Stimulated activated CD8-positive, alpha-beta memory T cell treated with anti-CD3 and anti-CD28 coated beads, Interleukin-15, amount 100 ng/mL, for 48 hours (primary cell): ENCODE data around the gene FTO.

Source experiments
- DNase-seq, 2 donors: peaks; one replicate each; pipeline ENCODE4 v3.0.0-alpha.2; 2020; ENCODE audit warnings: low read depth in 2 of 2

Gene FTO

DNA sequence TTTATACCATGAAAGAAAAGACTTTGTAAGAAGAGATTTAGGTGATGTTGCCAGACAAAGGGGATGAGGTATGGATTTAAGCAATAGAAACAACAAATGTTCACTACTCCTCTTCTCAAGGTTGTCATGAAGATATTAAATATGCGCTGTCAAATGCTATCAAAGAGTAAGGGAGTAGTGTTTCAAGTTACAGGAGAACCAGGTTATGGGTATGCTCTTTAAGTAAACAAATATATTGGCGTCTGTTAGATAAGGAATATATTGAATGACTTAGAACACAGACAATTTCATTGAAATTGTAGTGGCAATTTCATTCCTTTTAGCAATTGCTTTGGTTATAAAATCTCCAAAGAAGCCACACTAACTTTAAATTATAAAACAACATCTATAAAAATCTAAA lies 229.0 kb downstream of the FTO start:
- no peak for DNase-seq

DNA sequence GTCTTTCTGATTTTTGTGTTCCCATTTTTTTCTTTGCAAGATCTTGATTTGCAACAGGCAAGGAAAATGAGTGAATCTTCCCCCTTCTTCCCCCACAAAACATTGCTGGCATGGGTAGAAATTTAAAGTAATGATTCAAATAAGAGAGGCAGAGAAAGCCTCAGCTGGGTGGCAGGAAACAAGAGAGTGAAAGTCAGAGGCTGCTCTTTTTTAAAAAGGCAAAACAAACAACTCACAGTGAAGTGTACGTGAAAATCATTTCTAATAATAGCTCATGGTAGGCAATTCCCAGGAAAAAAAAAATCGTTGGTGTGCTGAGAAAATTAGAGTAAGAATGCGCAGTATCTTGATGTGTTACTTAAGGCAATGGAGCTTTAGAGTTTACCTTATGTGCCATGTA lies 229.5 kb downstream of the FTO start:
- no peak for DNase-seq

DNA sequence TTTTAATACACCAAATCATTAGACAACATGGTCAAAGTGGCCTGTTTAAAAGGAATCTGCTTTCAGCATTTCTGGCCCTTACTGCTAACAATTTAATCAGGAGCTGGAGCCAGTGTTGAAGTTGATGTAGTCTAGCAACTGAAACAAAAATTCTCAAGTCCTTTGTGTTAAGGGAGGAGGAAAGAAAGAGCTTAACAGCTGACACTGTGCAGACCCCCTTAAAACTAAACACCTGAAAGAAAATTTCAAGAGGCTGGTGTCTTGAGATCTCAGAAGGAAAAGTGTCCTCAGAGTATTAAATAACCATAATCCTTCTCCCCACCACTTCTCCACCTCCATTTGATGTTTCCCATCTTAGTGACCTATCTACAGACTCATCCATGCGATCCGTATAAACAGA lies 232.1 kb downstream of the FTO start:
- no peak for DNase-seq

DNA sequence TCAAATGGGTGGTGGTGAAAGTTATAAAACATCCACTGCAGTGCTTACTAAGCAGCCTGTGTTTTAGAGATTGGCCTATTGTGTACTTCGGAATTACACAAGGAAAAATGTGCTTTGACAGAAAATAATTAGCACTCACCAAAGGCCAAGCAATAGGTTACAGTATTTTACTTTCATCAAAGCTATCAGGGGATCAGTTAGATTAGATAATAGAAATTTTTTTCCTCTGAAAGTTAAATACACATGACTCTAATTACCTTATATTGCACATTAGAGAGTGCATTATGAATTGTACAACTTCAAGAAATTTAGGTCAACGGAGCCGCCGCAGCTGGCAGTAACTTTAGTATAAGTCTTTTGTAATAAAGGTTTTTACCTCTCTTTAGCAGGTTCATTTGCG lies 232.6 kb downstream of the FTO start:
- DNase-seq: no peak

DNA sequence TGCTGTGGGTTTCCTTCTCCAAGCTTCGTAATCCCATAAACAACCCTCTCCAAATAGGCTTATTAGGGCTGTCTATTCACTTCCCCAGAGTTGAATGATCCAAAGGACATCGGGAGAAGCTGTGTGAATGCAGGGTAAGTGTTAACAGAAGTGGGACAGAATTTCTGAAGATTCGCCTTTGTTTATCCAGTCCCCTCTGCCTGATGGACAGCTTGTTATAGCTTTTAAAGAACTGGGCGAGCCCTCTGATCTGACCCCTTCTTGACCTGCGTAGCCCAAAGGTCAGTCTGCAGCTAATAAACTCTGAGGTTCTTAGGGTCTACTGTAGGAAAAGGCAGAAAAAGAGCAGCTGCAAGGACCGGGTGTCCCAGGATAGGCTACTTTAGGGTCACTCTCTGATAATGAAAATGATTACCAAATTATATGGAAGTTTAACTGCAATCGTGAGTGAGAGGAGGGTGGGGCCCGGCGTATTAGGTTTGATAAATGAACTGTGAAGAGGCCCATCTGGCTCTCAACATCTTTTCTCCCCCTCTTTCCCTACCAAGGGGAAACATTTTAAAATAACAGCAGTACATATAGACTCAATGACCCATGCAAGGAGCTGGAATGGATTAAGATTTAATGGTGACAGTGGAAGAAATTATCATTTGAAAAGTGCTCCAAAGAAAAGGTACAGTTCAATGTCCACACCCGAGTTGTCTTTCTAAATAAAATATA lies 233.4 kb downstream of the FTO start:
- DNase-seq: no peak

DNA sequence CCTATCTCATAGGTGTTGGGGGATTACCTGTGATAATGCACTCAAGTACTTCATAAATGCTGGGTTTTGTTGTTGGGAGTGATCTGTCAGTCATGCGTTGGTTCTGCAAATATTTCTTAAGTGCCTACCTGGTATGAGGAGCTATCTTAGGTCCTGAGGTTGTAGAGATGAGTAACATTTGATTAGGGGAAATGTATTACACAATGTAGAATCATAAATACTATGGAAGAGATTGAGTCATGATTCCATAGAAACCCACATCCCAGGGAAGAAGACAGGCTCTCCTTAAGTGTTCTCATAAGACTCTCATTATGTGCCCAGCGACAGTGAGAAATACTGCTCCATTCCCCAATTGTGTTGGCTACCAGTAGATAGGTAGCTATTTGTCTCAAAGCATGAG lies 240.1 kb downstream of the FTO start:
- no peak for DNase-seq

DNA sequence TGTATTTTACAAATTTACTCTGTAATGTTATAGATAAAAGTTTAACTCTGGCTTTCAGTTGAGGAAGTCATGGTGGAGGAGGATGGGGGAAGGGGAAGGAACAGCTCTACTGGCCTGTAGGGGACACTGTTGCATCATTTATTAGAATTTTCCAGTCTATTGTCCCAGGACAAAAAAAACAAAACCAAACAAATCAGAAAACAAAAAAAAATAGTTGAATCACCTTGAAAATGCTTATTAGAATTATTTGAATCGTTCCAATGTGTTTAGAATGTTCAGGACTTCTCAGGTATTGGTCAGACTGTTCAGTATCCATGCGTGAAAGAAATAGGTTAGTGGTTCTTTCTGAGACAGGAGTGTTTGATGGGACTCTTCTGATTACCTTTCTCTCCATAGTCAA lies 242.0 kb downstream of the FTO start:
- no peak for DNase-seq

DNA sequence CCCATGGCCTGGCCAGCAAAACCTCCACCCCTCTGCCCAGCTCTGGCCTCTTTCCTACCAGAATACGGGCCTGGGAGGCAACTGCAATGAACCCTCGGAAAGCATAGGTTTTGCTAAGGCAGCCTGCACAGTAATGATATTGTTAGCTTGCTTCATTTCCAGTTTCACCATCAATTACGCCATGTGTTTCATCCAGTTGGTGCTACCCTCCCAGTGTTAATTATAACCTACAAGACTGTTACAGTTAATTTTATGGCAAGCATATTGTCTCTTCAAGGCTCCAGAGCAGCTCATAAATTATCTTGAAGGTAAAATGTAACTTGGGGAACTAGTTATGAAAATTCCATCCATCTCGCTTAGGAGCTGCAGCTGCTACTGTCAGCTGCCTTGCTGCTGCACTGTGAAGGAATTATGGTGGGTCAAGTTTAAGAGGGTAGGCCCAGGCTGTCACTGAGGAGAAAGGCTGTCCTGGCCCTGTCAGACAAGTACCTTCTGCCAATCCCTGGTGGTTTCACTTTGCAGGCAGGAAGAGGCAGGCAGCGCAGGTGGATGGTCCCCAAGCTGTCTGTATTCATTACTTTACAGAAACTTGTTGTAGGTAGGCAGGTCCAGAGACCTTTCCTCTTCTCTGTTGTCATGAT lies 242.9 kb downstream of the FTO start:
- no peak for DNase-seq

DNA sequence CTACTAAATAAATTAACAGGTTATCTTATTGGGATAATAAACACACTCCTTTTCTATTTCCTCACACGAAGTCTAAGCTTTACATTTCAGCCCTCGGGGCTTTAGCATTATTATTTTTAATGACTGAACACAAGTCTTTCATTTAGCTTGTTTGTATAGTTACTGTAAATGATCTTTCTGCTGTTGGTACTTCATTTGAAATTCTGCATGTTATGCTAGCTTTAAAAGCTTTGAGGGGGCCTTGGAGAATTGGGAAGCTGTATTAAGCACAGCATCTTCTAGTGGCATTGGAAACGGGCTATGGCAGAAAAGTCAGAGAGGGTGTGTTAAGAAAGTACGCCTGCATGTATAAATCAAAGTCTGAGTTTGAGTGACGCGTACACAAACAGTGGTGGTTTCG lies 243.7 kb downstream of the FTO start:
- DNase-seq: no peak

DNA sequence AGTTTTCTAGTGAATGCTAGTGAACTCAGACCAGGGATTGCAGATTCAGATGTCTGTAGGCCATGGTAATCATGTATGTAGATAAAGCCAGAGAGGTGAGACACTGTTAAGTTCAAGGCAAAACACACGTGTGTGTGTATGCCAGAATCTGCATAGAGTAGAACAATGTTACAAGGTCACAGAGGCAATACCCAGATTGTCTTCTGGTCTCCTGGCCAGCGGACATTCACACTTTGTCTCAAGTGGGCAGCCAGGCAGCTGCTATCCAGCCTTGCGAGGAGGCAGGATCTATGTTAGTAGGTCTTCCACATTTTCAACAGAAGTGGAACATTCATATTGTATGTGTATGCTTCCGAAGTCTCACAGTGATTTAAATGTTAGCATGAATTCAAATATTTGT lies 244.4 kb downstream of the FTO start:
- no peak for DNase-seq

DNA sequence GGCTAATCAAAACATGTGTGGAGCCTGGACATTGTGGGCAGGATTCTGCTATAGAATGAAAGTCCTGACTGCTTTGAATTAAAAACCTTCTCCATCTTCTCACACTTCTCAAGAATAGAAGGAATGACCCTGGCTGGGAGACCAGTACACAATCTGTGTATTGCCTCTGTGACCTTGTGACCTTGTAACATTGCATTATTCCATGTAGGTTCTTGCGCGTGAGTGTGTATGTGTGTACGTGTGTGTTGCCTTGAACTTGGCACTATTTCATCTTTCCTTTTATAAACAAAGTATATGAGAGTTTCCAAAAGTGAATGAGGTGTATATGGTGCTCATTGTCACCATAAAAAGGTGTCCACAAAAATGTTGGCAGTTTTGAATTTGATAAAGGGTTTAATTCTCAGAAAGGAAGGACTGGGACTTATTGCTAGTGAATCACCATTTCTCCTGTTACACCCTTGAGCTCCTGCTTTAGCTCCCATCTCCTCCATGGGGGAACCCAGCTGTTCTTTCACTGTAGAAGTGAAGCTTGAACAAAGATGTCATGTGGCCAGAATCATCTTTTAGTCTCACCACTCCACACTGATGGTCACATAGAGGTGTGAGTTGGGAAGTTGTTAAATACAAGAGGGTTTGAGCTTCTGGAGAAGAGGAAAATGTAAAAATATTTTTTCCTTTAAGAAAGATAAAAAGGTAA lies 244.9 kb downstream of the FTO start:
- no peak for DNase-seq

DNA sequence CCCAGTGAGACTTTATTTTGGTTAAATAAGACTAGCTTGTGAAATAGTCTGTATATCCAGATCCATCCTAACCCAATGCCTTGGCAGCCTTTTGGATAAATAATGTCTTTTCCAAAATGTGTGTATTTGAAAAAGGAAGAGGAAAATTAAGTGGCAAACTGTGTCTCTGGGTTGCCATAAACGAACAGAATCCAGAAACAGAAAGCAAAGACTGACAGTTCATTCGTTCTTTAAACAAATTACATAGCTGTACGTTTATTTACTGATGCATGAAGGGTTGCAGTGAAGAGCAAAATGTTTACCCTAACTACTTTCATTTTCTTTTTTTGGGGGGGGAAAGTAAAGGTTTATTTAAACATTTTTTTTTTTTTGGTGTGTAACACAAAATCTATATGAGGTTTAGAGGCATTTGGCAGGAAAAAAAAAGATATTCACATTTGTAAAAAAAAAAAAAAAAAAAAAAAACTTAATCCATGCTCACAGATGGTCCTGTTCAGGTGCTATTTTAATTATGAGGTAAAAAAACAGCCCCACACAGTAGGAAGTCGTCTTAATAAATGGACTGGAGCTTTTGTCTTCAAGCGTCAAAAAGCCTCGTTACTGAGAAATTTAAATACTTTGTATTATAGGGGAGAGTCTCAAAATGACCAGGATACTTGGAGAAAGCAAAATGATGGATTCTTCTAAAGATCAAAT lies 245.9 kb downstream of the FTO start:
- no peak for DNase-seq

DNA sequence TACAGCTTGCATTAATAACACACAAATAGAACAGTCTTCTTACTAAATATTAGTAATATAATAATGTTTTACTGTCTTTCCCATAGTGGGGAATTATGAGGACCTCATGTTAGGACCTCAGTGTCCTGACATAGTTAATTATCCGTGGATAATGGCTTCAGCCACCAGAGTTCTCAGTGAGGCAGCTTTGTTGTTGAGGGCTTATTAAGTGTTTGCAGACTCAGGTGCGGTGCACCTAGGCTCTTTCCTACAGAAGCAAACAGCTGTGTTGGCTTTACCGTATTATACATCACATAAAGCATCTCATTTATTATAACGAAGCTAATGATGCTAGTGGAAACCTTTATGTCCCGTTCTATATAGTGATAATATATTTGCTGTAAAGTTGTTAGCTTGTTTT lies 246.7 kb downstream of the FTO start:
- DNase-seq: no peak

DNA sequence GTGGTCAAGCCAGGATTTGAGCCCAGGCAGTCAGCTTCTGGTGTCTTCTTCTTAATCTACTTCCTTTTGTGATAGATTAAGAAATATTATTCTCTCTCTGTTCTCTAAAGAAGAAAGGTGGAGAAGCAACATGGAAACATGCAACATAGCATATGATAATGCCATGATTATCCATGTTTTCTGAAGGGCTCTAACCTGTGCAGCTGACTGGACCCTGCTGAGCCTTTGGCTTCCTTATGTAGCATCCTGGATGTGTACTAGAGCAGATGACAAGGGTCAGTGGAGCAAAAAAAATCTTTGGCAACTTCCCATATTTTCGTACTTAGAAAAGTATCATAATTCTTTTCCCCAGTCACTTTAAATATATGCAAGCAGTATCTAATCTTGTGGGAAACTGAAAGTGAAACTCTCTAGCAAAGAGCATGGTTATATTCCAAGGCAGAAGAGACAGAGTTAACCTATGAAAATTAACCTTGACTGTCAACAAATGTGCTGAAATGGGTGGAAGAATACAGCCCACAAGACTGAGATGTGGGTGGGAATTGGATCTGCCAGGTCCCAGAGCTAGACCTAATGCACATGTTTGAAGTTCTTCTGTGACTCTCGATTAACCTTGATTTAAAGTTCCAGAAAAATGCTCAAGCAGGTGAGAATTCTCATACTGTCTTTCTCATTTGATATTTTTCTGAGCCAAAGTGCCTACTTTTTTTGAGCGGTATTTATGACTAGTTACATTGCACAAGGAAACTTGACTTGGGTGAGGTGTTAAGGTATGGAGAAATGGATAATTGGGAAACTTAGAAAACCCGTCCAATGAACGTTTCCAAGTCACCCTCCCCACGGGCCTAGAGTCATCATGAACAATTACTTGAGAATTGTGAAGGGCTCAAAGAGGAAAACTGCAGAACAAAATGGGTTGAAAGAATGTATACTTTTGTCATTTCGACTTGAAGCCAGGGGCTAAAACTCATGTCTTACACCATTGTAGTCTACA lies 248.6 kb downstream of the FTO start:
- DNase-seq: no peak

DNA sequence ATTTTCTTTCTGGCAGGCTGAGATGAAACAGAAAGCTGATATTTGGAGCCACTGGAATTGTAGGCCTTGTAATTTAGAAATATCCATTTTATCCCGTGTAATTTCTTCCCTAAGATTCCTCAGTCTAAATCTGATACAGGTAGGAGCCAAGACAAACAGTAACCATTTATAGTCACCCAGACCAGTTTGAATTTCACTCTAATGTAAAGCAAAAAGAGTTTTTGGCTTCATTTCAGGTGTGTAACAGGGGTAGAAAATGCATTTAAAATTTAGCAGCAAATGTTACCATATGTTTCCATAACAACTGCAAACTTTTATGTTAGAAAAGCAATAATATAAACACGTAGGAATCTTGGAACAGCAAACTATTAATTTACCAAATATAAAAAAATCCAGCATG lies 249.4 kb downstream of the FTO start:
- DNase-seq: no peak

DNA sequence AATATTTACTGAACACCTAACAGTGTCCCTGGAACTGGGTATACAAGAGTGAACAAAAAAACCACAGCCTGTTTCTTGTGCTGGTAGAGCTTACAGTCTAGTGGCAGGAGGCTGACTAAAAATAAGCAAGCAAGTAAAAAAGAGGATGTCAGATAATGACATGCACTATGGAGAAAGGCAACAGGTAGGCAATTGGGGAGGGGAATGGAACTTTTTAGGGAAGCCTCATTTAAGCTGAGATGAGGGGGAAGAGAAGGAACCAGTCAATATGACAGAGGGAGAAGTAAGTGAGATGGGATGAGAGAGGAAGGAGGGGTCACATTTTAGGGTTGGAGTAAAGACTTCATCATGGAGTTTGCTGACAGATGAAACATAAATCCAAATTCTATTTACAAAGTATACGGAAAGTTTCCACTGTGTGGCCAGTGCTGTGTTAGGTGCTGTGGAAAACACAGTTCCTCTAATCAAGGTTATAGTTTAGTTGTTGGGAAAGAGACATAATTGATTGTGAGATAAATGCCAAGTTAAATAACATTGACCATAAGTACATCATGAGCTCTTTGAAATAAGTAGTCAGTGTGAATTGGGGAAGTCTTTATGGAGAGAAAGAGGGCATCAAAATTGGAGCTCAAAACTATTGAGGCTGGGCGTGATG lies 251.4 kb downstream of the FTO start:
- no peak for DNase-seq

DNA sequence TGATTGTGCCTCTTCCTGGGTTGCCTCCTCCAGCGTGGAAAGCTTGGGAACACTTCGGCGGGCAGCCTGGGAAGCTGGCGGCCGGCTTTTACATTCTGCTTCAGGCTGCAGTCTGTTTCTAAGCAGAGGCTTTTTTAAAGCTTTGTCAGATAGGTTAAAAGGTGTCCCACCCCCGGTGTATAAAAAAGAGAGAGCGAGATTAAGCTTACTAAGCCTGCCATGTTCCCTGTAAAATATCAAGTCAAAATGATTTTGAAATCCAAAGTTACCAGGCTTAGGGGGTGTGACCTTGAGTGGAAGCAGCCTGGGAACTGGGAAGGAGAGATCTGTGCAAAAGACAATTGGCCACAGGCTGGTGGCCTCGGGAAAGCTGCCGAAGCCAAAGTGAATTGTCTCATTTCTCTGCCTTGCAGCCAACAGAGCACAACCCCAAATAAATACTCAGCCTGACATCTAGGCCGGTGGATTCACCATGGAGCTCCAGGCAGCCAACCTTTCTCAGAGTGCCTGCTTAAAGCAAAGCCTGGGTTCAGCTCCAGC lies 254.5 kb downstream of the FTO start:
- no peak for DNase-seq

DNA sequence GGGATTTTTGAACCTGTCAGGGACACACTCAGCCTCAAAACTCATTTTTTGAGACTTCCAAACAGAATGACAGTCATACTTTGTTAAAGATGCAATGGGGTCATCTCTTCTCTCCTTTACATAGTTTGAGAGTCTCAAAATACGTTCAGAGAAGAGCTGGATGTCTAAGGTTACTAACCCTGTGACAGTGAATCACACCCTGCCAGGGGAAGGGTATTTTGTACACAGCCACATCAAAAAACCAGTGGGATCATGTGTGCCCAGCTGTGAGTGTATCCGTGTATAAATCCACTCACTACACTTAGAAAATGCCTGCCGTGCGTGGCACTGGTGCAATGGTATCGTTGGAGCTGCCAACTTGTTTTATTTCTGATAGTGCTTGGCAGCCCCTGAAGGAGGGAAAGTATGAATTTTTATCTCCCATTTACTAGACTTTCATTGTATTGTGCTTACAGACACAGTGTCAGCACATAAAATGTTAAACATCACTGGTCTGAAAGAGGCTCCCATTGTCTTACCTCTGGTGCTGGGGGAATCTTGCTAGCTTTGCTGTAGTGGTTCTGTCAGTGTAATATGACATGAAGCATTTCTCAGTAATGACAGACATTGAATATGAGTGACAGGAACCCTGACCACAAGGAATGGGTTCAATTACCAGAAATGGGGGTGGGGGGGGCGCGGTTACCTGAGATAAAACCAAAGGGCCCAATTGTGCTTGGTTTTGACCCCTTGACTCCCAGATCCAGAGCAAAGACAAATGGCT lies 256.3 kb downstream of the FTO start:
- DNase-seq: no peak

DNA sequence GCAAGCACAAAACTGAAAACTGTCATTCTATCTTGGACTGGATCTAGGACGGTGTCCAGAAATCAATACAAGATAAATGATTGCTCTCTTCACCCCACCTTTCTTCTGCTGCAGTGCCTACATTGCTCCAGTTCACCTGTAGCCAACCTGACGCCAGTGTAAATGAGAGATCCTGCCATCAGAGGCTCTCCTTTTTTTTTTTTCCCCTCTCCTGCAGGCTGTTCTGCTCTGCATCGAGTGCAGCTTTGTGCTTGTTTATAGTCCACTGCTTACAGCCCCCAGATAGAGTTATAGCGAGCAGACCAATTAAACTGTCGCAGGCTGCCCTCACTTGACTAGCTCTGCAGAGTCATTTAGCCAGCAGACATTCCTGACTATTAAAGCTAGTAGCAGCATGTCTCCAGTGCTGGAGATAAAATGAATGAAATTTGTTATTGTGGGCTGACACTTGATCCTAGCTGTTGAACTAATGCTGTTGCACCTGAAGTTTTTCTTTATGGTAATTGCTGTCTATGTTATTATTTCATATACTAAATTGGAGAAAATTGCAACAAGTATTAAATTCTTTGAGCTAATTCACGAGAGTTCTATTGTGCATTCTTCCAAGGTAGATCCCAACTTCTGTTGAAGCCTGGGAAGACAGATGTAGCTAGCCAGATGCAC lies 257.1 kb downstream of the FTO start:
- DNase-seq: no peak
